Endothelial cell of umbilical vein (primary cell): ENCODE measurements around the gene PPP1R1B. TPM values are rescaled to one million over a fixed set of nuclear protein-coding genes. Genes with fewer than 3 reads are reported as not detected.

ENCODE experiments used
- BruUV-seq: library from RNA; stranded (reverse); fragments of 400-500 nt; replicated peaks from 2 replicates; lab custom pipeline; 2021; lab: Mats Ljungman, UMichigan
- CTCF ChIA-PET: fragments of 300-600, 350-600 bp; sonication (Branson Sonifier 250); formaldehyde crosslinking; loops from one replicate; lab custom pipeline; 2021; ENCODE audit warnings: antibody characterized with exemption, inconsistent platforms; lab: Charles Lee
- POLR2A ChIA-PET: fragments of 300-600, 350-600 bp; sonication (Branson Sonifier 250); formaldehyde crosslinking; loops from one replicate; lab custom pipeline; 2021; ENCODE audit warnings: antibody characterized with exemption, inconsistent platforms; lab: Charles Lee
- DNase-seq: peaks from one replicate; pipeline ENCODE4 v3.0.0-alpha.2; 2011; ENCODE audit warnings: low read depth, low spot score
- FAIRE-seq: peaks from 2 replicates; lab custom pipeline; 2011; peaks lifted over from hg19 to GRCh38; lab: Jason Lieb, UNC
- H2AFZ ChIP-seq: 2 replicates; pipeline ENCODE4 v1.6.0; 2012; ENCODE audit warnings: low read depth, low read length, control low read depth, inconsistent platforms
- H3K27ac ChIP-seq: 2 replicates; pipeline ENCODE4 v1.5.1; 2011; ENCODE audit warnings: low read depth, mild to moderate bottlenecking, control low read depth, low read length, moderate library complexity; ENCODE audit not compliant: insufficient read depth
- H3K27me3 ChIP-seq, 2 experiments: 2 replicates each; pipeline versions ENCODE4 v1.6.0 to v1.6.1; 2011; ENCODE audit warnings: low read length in 2 of 2, mixed read lengths in 1 of 2; ENCODE audit not compliant: control insufficient read depth in 2 of 2, insufficient read depth in 2 of 2
- H3K36me3 ChIP-seq, 2 experiments: 2 replicates in 1 of 2; 3 replicates in 1 of 2; pipeline ENCODE4 v1.5.1; 2011; ENCODE audit warnings: low read length in 2 of 2, mild to moderate bottlenecking in 1 of 2, moderate library complexity in 1 of 2; ENCODE audit not compliant: control insufficient read depth in 2 of 2, insufficient read depth in 2 of 2; ENCODE audit errors: extremely low read depth in 1 of 2
- H3K4me1 ChIP-seq: 3 replicates; pipeline ENCODE4 v1.5.1; 2011; ENCODE audit warnings: mild to moderate bottlenecking, low read length; ENCODE audit not compliant: control insufficient read depth, insufficient read depth; ENCODE audit errors: extremely low read depth
- H3K4me2 ChIP-seq: 2 replicates; pipeline ENCODE4 v1.6.1; 2011; ENCODE audit warnings: low read length, control low read depth, mixed read lengths; ENCODE audit not compliant: insufficient read depth
- H3K4me3 ChIP-seq, 3 experiments: fragments of 200-600 bp in 1 of 3; sonication (generic), shearing (Covaris generic) in 1 of 3; replicated peaks in 1 of 3; 2 replicates each; pipeline ENCODE4 v1.5.1; 2011 to 2016; ENCODE audit warnings: control low read depth in 3 of 3, low read length in 3 of 3, mild to moderate bottlenecking in 2 of 3, inconsistent platforms in 1 of 3, low read depth in 1 of 3, moderate library complexity in 1 of 3; ENCODE audit not compliant: insufficient read depth in 1 of 3
- H3K79me2 ChIP-seq: 2 replicates; pipeline ENCODE4 v1.6.0; 2012; ENCODE audit warnings: low read length, inconsistent platforms; ENCODE audit not compliant: control insufficient read depth, insufficient read depth
- H3K9ac ChIP-seq: replicated peaks from 2 replicates; pipeline ENCODE3; 2011; ENCODE audit warnings: low read length, control low read depth; ENCODE audit not compliant: insufficient read depth; ENCODE audit errors: extremely low read depth
- H3K9me1 ChIP-seq: replicated peaks from 3 replicates; pipeline ENCODE4 v1.6.0; 2011; ENCODE audit warnings: mild to moderate bottlenecking, low read length; ENCODE audit not compliant: control insufficient read depth, insufficient read depth; ENCODE audit errors: extremely low read depth
- H3K9me3 ChIP-seq: replicated peaks from 2 replicates; pipeline ENCODE4 v1.5.1; 2012; ENCODE audit warnings: low read length, inconsistent platforms; ENCODE audit not compliant: control insufficient read depth, insufficient read depth
- H4K20me1 ChIP-seq: replicated peaks from 2 replicates; pipeline ENCODE3; 2011; ENCODE audit warnings: mild to moderate bottlenecking, low read length; ENCODE audit not compliant: control insufficient read depth, insufficient read depth; ENCODE audit errors: extremely low read depth
- CTCF ChIP-seq, 2 donors: IDR thresholded peaks; 1 replicate in 1 of 2; 2 replicates in 1 of 2; pipeline ENCODE4 v1.5.1; 2011; ENCODE audit warnings: low read length in 2 of 2, mild to moderate bottlenecking in 2 of 2, moderate library complexity in 2 of 2, control low read depth in 1 of 2, inconsistent platforms in 1 of 2, low read depth in 1 of 2; ENCODE audit not compliant: insufficient read depth in 1 of 2; ENCODE audit errors: extremely low read depth in 1 of 2
- EZH2 ChIP-seq: IDR thresholded peaks from 2 replicates; pipeline ENCODE4 v1.6.1; 2012; ENCODE audit warnings: borderline replicate concordance, low read depth, mild to moderate bottlenecking, moderate library complexity, low read length, inconsistent platforms; ENCODE audit not compliant: severe bottlenecking
- MYC ChIP-seq: IDR thresholded peaks from one replicate; pipeline ENCODE4 v1.6.1; 2011; ENCODE audit warnings: mild to moderate bottlenecking, low read depth, low read length
- POLR2A ChIP-seq: IDR thresholded peaks from 2 replicates; pipeline ENCODE4 v1.6.1; 2012; ENCODE audit warnings: low read depth, mild to moderate bottlenecking, control low read depth, low read length
- dilution Hi-C: fragments of 300-500 bp; cut with MboI; formaldehyde crosslinking; loops from one replicate; pipeline ENCODE4 v1.15.0; 2019; ENCODE audit warnings: low sequenced_read_pairs; ENCODE audit not compliant: extremely low pct_ligation_motif_present
- intact Hi-C: fragments of 100-400 bp; cut with micrococcal nuclease; formaldehyde crosslinking; loops from one replicate; pipeline ENCODE4 v1.10.0; 2022
- polyA plus RNA-seq, 4 experiments: library from polyadenylated mRNA; depleted of rRNA in 3 of 4; stranded (reverse) in 3 of 4; unstranded in 1 of 4; fragments of >200 nt; gene quantifications; 2 replicates each; pipeline versions ENCODE4 v1.2.1 to v1.2.3, GENCODE V29; 2011 to 2012; ENCODE audit warnings: missing spikeins in 1 of 4
- total RNA-seq: library from RNA; stranded (reverse); gene quantifications from 2 replicates; pipeline ENCODE4 v1.2.3, GENCODE V29; 2021
- TF ChIP-seq, protein P1 (sequence below): IDR thresholded peaks from 2 replicates; pipeline ENCODE4 v1.6.1; 2011; ENCODE audit not compliant: insufficient read depth, insufficient read length

The PPP1R1B gene
- total and polyA plus RNA-seq, 2 donors (not counting 3 experiments of a cell fraction or from before 2014, with no cell fraction given), result not detected

DNA sequence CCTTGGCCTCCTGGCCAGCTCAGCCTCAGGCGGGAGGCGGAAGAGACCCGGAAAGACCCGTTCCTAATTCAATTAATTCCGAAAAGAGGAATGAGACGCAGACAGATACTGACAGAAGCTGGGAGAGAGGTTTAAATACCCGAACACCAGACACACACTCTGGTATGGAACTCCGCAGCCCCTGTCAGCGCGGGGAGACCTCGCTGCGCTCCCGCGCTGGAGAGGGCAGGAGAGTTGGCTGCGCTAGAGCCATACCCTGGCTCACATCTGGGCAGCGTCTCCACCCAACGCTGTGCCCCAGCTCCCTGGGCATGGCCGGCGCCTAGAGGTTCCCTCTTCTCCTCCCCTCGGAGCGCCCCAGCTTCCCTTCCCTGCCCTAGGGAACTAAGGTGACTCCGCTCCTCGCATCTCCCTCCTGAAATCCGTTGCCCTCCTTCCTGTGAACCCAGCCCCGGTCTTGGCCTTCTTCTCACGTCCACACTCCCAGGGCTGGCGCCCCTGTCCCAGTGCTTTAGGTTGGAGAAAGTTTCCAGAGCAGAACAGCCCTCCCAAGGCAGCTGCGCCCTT, 27.0 kb upstream of the PPP1R1B start:
- Histone ChIP-seq H3K4me1 (no peaks in the 10 kb centered on the region), H3K4me3 (no peak overlapping the region), H3K79me2 (no peaks in the 10 kb centered on the region), H2AFZ (no peak overlapping the region), H3K27me3 (peaks cover 91 to 98% of the 10 kb centered on the region in 2 experiments), H3K4me2 (no peak overlapping the region), H3K9ac (no peak overlapping the region), H3K36me3 (no peaks in the 10 kb centered on the region), H4K20me1 (no peaks in the 10 kb centered on the region), H3K27ac (no peak overlapping the region), H3K9me1 (no peaks in the 10 kb centered on the region), H3K9me3 (no peaks in the 10 kb centered on the region)
- intact Hi-C loops, result no loop called here
- FAIRE-seq (no peak), DNase-seq (no peak)
- no peak for TF ChIP-seq CTCF (IDR thresholded peaks at IDR 0.05; ENCODE audit: extremely low read depth in 1 of 2, insufficient read depth in 1 of 2, low read depth in 1 of 2, low read length in 2 of 2)
- no peak for TF ChIP-seq POLR2A
- TF ChIP-seq, protein P1, sequence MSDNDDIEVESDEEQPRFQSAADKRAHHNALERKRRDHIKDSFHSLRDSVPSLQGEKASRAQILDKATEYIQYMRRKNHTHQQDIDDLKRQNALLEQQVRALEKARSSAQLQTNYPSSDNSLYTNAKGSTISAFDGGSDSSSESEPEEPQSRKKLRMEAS, result no peak
- peak; percentile 62 for TF ChIP-seq EZH2
- TF ChIP-seq MYC, result no peak
- dilution Hi-C loops, result no loop called here
- CTCF ChIA-PET, result interaction anchor here (1.0 to 1.6 kb wide), 2 partner anchors 22 to 24 kb away, joined by 3 to 5 read pairs; no protein-coding TSS in a partner anchor
- POLR2A ChIA-PET, result no interaction called here
- no TSS peak for BruUV-seq
